GM11168 (cell line): Measurements from ENCODE around the gene SMYD3.
"Not testable (repeated sequence)": the region's sequence is repeated elsewhere in the genome, so short reads cannot be mapped to it uniquely, and the experiment has no call there.

Experiments used
- in situ Hi-C: fragments of 300-500 bp; cut with MboI; formaldehyde crosslinking; loops from one replicate; pipeline ENCODE4 v1.12.0; 2022; ENCODE audit warnings: low sequenced_read_pairs; ENCODE audit not compliant: unreplicated experiment

SMYD3 gene

GRCh38 chr1:245986404-245987218, 520.5 kb downstream of the SMYD3 start:
- in situ Hi-C loops, result no loop called here

- in situ Hi-C loops, result no loop called here
These were observed 522.5 kb downstream of the SMYD3 start for GRCh38 chr1:245984390-245985155.

GRCh38 chr1:245983294-245983967, 523.6 kb downstream of the SMYD3 start:
- in situ Hi-C loops, result no loop called here

- in situ Hi-C loops, result no loop called here
These were observed 527.5 kb downstream of the SMYD3 start for GRCh38 chr1:245979589-245979988.

GRCh38 chr1:245978915-245979314, 528.2 kb downstream of the SMYD3 start:
- in situ Hi-C loops, result no loop called here

- in situ Hi-C loops, result no loop called here
These were observed 534.6 kb downstream of the SMYD3 start for GRCh38 chr1:245972476-245972875.

GRCh38 chr1:245971711-245972085, 535.4 kb downstream of the SMYD3 start:
- in situ Hi-C loops, result no loop called here

GRCh38 chr1:245971076-245971710, 535.9 kb downstream of the SMYD3 start:
- in situ Hi-C loops, result not testable (repeated sequence)

- in situ Hi-C loops, result no loop called here
These were observed 537.8 kb downstream of the SMYD3 start for GRCh38 chr1:245969283-245969682.

GRCh38 chr1:245968775-245969174, 538.3 kb downstream of the SMYD3 start:
- in situ Hi-C loops, result no loop called here

GRCh38 chr1:245965398-245965797, 541.7 kb downstream of the SMYD3 start:
- in situ Hi-C loops, result no loop called here

- in situ Hi-C loops, result no loop called here
These were observed 543.4 kb downstream of the SMYD3 start for GRCh38 chr1:245963649-245964048.

- in situ Hi-C loops, result no loop called here
These were observed 544.6 kb downstream of the SMYD3 start for GRCh38 chr1:245962453-245962852.

- in situ Hi-C loops, result no loop called here
These were observed 545.9 kb downstream of the SMYD3 start for GRCh38 chr1:245961137-245961540.

- in situ Hi-C loops, result no loop called here
These were observed 546.9 kb downstream of the SMYD3 start for GRCh38 chr1:245960171-245960570.

GRCh38 chr1:245958016-245958415, 549.1 kb downstream of the SMYD3 start:
- in situ Hi-C loops, result no loop called here

- in situ Hi-C loops, result no loop called here
These were observed 549.7 kb downstream of the SMYD3 start for GRCh38 chr1:245957427-245957826.

GRCh38 chr1:245956225-245956624, 550.9 kb downstream of the SMYD3 start:
- in situ Hi-C loops, result no loop called here

GRCh38 chr1:245953876-245954660, 553.0 kb downstream of the SMYD3 start:
- in situ Hi-C loops, result no loop called here
